Measurements from ENCODE around the gene AGFG1.

Gene AGFG1

DNA sequence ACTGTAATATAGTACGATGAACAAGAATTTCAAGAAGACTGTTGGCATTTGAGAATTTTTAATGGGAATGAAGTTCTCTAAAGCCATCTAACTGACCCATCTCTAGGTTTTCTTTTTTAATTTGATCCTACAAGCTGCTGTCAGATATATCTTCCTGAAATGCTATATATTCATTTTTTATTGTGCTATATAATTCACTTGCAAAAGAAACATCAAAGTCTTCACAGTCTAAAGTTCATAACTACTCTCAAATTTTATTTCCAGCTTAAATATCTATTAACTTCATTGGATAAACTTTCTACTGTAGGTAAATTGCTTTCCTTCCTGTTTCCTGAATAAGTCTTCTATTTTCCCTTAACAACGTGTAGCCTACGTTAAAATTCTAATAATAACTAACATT lies 130.4 kb downstream of the AGFG1 start:
- DNase-seq (ENCODE audit: low read depth in 4 of 4, low spot score in 1 of 4): no peak

DNA sequence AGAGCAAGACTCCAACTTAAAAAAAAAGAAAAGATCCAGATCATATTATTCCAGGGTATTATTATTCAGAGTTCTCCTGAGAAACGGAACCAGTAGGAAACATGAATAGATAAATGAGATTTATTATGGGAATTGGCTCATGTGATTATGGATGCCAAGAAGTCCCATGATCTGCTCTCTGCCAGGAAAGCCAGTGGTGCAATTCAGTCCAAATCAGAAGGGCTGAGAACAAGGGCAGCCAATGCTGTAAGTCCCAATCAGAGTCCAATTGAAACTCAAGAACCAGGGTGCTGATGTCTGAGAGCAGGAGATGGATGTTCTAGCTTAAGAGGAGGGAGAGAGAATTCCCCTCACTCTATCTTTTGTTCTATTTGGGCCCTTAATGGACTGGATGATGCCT lies 134.5 kb downstream of the AGFG1 start:
- DNase-seq (ENCODE audit: low read depth in 4 of 4, low spot score in 1 of 4): no peak

- DNase-seq (ENCODE audit: low read depth in 4 of 4, low spot score in 1 of 4): no peak
Observed at GRCh38 chr2:227607941-227608340, 136.0 kb downstream of the AGFG1 start.

GRCh38 chr2:227608561-227609338 lies 136.8 kb downstream of the AGFG1 start:
- no peak for DNase-seq (ENCODE audit: low read depth in 4 of 4, low spot score in 1 of 4)

DNA sequence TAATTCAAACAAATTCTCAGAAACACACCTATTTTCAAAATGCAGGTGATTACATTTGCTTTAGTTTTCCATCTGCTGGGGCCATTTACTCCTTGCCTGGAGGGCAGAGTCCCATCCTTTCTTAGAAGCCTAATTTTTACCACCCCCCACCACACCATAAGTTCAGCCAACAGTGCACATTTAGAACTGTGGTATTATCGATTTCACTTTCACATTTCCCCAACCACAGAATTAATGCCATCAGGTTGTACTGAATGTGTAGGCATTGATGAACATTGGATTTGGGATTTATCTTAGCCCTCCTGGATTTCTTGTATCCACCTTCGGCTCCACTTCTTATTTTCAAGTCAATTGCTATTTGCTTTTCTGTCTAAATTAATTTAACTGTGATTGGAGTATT lies 138.2 kb downstream of the AGFG1 start:
- DNase-seq (ENCODE audit: low read depth in 4 of 4, low spot score in 1 of 4): no peak

Measured in stimulated activated CD4-positive, alpha-beta T cell treated with anti-CD3 and anti-CD28 coated beads, Interleukin-1b, Interleukin-23, amount 100 ng/mL, for 24 hours (primary cell).